BE2C (cell line): ENCODE measurements around the gene PITPNM1.

Experiments
- DNase-seq: peaks from one replicate; pipeline ENCODE4 v3.0.0-alpha.2; 2020
- H3K27me3 ChIP-seq: fragments of 250-450 bp; sonication (Bioruptor Pico); 2 replicates; pipeline ENCODE4 v1.5.1; 2020; ENCODE audit warnings: mild to moderate bottlenecking
- H3K36me3 ChIP-seq: fragments of 250-450 bp; sonication (Bioruptor Pico); 2 replicates; pipeline ENCODE4 v1.5.1; 2020; ENCODE audit warnings: mild to moderate bottlenecking
- H3K4me1 ChIP-seq: fragments of 250-450 bp; sonication (Bioruptor Pico); 2 replicates; pipeline ENCODE4 v1.5.1; 2020
- H3K4me3 ChIP-seq: 2 replicates; pipeline ENCODE4 v1.5.1; 2011; ENCODE audit warnings: low read depth, low read length
- H3K9me3 ChIP-seq: fragments of 250-450 bp; sonication (Bioruptor Pico); 2 replicates; pipeline ENCODE4 v1.5.1; 2020
- TF ChIP-seq, protein P1 (sequence below): IDR thresholded peaks from 2 replicates; pipeline ENCODE4 v1.5.1; 2012; ENCODE audit warnings: mild to moderate bottlenecking, low read depth, low read length

The PITPNM1 gene

DNA sequence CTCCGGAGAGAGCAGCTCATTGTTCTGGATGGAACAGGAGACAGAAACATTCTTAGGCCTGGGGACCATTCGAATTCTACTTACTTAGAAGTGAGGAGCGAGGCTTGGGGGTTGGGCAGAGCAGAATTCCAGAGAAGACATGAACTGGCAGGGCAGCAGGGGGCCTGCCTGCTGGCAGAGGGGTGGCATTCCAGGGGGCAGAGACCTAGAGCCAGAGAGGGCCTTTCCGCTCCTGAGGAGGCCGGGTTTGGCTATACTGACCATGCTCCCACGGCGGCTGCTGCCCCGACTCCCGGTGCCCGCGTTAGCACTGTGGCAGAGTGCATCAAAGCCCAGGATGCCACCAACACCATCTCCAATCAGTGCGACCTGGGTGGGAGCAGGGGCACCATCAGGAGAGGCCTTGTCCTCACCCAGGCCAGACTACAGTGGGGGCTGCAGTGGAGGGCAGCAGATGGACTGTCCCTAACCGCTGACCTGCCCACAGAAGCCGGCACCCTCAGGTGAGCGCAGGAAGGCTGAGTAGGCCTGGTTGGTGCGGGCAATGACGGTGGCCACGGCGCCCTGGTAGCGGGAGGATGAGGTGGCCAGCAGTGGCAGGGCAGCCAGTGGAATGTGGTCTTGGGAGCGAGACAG, 7.4 kb downstream of the PITPNM1 start:
- TF ChIP-seq, protein P1, sequence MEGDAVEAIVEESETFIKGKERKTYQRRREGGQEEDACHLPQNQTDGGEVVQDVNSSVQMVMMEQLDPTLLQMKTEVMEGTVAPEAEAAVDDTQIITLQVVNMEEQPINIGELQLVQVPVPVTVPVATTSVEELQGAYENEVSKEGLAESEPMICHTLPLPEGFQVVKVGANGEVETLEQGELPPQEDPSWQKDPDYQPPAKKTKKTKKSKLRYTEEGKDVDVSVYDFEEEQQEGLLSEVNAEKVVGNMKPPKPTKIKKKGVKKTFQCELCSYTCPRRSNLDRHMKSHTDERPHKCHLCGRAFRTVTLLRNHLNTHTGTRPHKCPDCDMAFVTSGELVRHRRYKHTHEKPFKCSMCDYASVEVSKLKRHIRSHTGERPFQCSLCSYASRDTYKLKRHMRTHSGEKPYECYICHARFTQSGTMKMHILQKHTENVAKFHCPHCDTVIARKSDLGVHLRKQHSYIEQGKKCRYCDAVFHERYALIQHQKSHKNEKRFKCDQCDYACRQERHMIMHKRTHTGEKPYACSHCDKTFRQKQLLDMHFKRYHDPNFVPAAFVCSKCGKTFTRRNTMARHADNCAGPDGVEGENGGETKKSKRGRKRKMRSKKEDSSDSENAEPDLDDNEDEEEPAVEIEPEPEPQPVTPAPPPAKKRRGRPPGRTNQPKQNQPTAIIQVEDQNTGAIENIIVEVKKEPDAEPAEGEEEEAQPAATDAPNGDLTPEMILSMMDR, result no peak
- DNase-seq, result no peak
- H3K36me3 ChIP-seq, result no peaks in the 10 kb centered on the region; the same call in 1 of the 2 replicates
- H3K27me3 ChIP-seq, result no peaks in the 10 kb centered on the region
- H3K9me3 ChIP-seq, result no peaks in the 10 kb centered on the region
- no peaks in the 10 kb centered on the region for H3K4me1 ChIP-seq
- H3K4me3 ChIP-seq, result no peak overlapping the region

DNA sequence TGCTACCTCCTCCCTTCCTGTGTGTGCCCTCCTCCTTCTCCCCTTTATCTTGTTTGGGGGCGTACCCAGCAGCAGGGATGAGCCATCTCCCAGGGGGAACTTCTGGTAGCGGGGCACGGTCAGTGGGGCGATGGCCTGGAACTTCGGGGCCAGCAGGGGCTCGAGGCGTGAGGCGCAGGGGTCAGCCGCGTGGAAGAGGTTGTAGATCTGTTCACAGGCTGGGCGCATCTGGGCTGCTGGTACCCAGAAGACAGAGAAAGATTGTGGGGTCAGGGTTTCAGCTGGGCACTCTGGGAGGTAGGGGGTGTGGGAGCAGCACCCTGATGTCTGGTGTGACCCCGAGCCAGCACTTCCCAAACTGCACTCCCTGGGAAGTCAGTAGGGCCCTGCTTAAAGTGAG, 9.1 kb downstream of the PITPNM1 start:
- H3K4me3 ChIP-seq, result no peak overlapping the region
- no peaks in the 10 kb centered on the region for H3K9me3 ChIP-seq
- DNase-seq, result no peak
- TF ChIP-seq, protein P1, result no peak
- H3K36me3 ChIP-seq, result peaks cover 3% of the 10 kb centered on the region; the same call in 1 of the 2 replicates
- no peaks in the 10 kb centered on the region for H3K4me1 ChIP-seq
- H3K27me3 ChIP-seq, result no peaks in the 10 kb centered on the region

DNA sequence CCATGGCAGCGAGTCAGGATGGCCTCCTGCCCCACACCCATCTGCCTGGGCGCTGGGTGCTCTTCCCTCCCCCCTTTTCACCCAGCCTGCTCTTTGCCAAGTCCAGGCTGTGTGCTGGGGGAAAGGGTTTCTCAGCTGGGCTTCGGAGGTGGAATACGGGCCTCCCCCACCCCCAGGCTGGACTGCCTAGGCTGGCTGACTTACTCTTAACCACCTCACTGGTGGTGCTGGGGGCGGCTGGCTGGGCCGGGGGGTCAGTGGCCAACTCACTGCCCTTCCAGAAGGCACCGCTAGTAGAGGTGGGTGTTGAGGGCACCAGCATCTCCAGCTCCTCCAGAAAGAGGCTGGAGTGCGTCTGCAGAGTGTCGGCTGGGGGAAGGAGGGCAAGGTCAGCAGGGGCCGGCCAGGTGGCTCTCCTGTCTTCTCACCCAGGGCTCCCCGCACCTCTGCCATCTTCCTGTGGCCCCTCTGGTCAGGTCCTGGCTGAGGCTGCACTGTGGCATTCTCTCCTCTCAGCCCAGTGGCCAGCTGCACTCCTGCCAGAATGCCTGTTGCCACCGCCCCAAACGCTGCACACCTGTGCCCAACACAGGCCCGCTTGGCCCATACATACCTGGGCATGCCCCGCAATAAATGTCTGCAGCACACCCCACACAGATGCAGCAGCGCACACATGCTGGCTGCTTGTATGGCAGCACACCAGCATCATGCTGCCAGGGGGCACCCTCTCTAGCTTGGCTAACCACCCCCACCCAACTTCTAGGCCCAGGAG, 9.7 kb downstream of the PITPNM1 start:
- H3K4me1 ChIP-seq, result no peaks in the 10 kb centered on the region
- no peaks in the 10 kb centered on the region for H3K27me3 ChIP-seq
- no peak for DNase-seq
- H3K4me3 ChIP-seq, result no peak overlapping the region
- H3K9me3 ChIP-seq, result no peaks in the 10 kb centered on the region
- peaks cover 5% of the 10 kb centered on the region for H3K36me3 ChIP-seq
- TF ChIP-seq, protein P1, result no peak

DNA sequence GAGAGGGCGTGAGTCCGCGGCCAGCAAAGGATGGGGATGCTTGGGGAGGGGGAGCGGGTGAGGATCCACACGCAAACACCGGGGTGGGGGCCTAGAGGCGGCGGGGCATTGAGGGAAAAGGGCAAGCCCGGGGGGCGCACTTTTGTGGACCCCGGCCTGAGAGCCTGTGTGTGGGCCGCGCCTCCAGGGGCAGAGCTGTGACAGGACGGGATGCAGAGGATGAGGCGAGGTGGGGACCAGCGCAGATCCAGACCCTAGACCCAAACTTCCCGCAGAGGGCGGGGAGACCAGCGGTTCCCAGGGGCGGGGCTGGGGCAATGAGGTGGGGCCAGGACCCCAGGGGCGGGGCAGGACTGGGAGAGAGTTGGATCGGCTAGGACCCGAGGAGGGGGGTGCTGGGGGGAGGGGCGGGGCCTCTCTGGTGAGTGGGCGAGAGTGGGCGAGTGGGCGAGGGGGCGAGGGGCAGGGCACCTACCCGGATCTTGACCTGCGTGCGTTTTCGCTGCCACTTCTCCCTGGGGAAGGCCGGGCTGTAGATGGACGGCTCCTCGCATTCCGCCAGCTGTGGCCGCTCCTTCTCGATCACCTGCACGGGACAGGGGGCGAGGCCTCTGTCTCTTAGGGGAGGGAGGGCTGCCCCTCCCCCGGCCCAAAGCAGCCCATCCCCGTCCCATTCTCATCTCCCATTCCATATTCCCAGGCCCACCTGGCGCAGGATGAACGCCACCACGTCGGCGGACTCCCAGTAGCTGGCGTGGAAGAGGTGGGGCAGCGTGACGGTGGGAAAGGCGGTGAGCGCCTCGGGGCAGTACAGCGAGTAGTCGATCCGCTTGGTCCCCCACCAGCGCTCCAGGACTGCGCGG, 10.6 kb downstream of the PITPNM1 start:
- H3K4me3 ChIP-seq, result no peak overlapping the region
- H3K4me1 ChIP-seq, result no peaks in the 10 kb centered on the region
- no peaks in the 10 kb centered on the region for H3K9me3 ChIP-seq
- peaks cover 7% of the 10 kb centered on the region for H3K36me3 ChIP-seq
- DNase-seq, result no peak
- TF ChIP-seq, protein P1, result no peak
- H3K27me3 ChIP-seq, result no peaks in the 10 kb centered on the region

DNA sequence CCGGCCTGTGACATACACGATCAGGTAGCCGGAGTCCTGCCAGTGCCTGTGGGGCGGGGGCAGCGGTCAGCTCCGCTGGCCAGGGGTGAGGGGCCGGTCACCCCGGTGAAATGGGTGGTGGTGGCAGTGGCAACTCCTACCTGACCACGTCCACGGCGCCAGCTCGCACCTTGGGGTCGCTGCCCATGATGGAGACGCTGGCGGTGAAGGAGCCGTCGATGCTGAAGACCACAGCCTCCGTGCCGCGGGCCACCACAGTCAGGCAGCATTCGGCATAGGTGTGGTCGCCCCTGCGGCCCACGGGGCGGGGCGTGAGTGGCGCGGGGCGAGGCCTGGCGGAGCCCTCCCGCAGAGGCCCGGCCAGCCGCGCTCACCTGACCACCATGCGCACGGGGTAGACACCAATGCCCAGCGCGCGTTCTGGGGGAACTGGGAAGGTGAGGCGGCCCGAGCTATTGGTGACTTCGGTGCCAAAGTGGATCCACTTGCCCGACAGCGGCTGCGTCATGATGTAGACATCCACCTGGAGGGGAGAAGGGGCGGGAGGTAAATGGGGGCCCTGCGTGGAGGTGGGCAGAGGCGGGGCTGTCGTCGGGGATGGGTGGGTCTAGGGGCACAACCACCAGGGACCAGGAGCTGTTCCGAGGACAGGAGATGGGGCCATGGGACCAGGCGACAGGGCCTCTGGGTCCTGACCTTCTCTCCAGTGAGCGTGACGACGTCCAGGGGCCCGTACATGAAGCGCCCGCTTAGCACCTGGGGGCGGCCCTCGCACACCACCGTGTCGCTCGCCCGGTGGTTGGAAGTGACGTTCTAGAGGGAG, 11.4 kb downstream of the PITPNM1 start:
- Histone ChIP-seq H3K4me1 (no peaks in the 10 kb centered on the region), H3K4me3 (no peak overlapping the region), H3K9me3 (no peaks in the 10 kb centered on the region), H3K27me3 (no peaks in the 10 kb centered on the region), H3K36me3 (peaks cover 7% of the 10 kb centered on the region)
- no peak for DNase-seq
- TF ChIP-seq, protein P1, result no peak
